DLD1 (cell line): ENCODE data around the gene RARS1.
"Not testable (repeated sequence)": the region's sequence is repeated elsewhere in the genome, so short reads cannot be mapped to it uniquely, and the experiment has no call there.

Source experiments
- in situ Hi-C: cut with HindIII; loops from 2 replicates; pipeline ENCODE4 v1.10.0; 2017; ENCODE audit warnings: low sequenced_read_pairs

RARS1 gene

GRCh38 chr5:168480601-168481000 lies 5.7 kb upstream of the RARS1 start:
- in situ Hi-C loops, result no loop called here

- in situ Hi-C loops, result no loop called here
Observed at GRCh38 chr5:168481330-168481788, 4.9 kb upstream of the RARS1 start.

DNA sequence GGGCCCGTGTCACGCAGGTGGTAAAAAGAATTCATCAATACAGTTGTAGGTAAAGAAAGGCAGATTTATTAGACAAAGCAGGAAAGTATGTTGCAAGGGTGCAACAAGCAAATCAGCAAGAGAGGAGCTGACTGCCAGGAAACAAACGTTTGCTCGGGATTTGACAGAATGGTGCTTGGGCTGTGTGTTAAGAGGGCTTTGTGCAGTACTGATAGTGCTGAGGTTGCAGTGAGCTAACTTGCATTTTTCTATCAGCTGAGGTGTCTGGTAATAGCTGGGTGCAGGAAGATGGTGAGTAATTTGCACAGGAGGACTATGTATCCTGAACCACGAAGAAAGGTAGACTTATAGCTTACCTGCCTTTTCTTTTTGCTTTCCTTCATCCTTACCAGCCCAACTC lies 3.9 kb upstream of the RARS1 start:
- in situ Hi-C loops, result no loop called here

DNA sequence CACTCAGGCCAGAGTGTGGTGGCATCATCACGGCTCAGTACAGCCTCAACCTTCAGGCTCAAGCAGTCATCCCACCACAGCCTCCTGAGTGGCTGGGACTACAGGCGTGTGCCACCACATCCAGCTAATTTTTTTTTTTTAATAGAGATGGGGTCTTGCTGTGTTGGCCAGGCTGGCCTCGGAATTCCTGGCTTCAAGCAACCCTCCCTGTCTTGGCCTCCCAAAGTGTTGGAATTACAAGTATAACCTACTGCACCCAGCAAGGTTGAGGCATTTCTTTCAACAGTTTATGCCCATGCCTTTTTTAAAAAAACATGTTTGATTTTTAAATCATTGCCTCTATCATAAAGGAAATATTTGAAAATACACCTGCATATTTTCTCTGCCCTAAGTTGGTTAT lies 2.8 kb downstream of the RARS1 start:
- in situ Hi-C loops, result no loop called here

DNA sequence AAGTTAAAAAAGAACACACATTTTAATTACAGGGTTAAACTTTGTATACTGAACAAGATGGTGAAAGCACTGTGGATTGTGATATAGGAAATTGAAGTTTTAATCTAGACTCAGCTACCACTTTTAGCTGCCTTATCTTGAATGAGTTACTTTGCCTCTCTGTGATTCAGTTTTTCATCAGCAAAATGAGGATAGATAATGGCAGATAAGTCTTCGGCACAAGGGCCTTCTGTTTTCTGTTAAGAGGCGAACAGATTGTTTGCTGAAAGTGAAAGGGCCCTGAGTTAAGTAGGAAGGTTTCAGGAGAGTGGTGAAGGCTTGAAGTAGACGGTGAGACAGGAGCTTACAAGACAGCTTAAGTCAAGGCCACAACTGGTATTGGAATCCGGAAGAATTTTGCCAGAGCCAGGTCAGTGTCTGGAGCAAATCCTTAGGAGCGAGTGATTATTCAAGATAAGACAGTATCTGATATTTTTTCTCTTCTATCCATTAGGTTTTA lies 7.8 kb downstream of the RARS1 start:
- in situ Hi-C loops, result no loop called here

GRCh38 chr5:168502563-168503237 lies 16.4 kb downstream of the RARS1 start:
- in situ Hi-C loops, result no loop called here

DNA sequence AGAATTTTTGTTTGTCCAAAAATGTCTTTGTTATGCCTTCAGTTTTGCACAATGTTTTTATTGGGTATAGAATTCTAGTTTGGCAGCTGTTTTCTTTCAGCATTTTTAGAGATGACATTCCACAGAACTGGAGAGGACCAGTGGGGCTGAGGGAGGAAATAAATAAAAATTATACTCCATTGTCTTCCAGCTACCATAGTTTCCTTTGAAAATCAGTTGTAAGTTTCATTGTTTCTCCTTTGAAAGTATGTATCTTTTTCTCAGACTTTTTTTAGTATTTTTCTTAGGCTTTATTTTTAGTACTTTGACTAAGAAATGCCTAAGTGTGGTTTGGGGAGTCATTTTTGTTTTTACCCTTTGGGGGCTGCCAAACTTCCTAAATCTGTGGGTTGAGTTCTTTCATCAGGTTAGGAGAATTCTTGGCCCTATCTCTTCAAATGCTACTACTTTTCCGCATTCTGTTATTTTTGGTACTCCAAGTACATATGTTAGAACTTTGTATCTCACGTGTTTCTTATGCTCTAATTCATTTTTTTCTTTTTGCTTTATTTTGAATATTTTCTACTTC lies 27.7 kb downstream of the RARS1 start:
- in situ Hi-C loops, result no loop called here

- in situ Hi-C loops, result no loop called here
Observed at GRCh38 chr5:168525856-168526255, 39.6 kb downstream of the RARS1 start.

- in situ Hi-C loops, result no loop called here
Observed at GRCh38 chr5:168527756-168528295, 41.6 kb downstream of the RARS1 start.

- in situ Hi-C loops, result no loop called here
Observed at GRCh38 chr5:168528521-168529373, 42.5 kb downstream of the RARS1 start, which contains the start of gene FBLL1. TSS of gene FBLL1 (plus strand) at chr5:168529305. CDS start at chr5:168529505, 200 bp downstream.

- in situ Hi-C loops, result no loop called here
Observed at GRCh38 chr5:168529374-168530234, 43.3 kb downstream of the RARS1 start.

DNA sequence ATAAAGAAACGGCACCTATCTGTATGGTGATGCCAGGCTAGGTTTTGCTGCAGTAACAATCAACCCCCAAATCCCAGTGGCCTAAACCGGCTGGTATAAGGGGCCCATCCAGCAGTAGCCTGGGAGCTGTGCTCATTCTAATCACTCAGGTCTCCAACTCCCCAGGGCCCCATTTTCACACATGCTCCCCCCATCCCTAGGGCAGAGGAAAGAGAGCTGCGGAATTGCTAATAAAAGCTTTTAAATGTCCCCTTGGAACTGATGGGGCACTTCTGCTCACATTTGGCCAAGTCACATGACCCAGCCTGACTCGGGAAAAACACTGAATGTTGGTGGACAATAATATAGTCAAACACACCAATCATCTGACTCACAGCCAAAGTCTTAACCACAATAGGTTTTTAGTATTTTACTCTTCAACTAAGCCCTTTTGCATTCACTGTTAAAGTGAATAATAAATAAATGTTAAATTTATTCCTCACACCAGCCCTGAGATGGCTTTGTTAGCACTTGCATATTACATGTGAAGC lies 44.4 kb downstream of the RARS1 start:
- in situ Hi-C loops, result no loop called here

DNA sequence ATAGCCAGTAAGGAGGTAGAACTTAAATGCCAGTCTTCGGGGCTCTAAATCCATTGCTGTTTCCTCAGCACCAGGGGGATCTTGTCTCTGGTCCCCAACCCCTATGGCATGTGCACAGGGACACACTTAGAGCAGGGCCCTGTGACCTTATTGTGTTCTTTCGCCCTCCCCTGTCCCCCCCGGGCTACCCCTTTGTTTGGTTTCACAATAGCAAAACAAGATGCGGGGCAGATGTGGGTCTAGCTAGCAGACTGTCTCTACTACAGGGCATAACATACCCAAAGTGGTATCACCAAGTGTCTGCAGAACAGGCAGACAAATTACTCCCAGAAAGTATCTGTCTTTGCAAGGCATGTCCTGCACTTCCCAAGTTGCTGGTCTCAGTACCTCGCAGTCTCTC lies 44.9 kb downstream of the RARS1 start:
- in situ Hi-C loops, result no loop called here

DNA sequence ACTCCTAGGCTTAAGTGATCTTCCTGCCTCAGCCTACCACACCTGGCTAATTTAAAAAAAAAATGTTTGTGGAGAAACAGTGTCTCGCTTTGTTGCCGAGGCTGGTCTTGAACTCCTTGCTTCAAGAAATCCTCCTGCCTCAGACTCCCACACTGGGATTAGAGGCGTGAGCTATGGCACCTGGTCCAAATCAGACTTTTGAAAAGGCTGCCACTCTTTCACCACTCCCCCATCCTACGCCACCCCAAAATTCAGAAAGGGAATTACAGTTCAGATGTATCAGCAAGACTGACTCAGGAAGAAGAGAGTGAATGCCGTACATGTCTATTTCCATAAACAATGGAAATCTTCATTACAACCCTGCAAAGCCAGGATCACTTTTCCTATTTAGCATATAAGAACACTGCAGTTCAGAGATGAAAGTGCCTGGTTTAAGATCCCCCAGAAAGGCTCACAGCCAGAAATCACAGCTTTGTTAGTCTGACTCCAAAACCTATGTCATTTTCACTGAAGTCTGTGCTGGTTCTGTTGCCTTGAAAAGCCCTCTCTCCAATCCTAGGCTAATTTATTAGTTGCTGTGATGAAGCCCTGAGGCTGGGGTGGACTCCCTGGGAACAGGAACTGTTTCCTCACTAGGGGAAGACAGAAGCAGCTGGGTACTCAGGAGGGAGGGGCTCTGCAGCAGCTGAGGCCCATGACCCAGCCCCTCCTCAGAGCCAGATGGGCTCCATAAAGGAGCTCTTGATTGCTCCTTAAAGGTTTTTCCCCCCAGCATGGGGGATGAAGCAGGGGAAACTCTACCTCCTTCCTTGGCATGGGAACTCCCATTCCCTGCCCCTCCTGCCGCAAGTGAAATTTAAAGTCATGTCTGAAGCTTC lies 46.0 kb downstream of the RARS1 start:
- in situ Hi-C loops, result no loop called here

DNA sequence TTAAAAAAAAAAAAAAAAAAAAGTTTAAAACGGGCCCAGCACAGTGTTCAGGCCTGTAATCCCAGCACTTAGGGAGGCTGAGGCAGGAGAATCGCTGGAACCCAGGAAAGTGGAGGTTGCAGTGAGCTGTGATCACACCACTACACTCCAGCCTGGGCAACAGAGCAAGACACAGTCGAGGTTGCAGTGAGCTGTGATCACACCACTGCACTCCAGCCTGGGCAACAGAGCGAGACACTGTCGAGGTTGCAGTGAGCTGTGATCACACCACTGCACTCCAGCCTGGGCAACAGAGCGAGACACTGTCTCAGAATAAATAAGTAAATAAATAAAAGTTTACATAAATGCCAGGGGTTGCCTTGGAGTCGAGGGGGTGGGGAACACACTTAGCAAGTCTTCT lies 48.1 kb downstream of the RARS1 start:
- in situ Hi-C loops, result not testable (repeated sequence)

GRCh38 chr5:168537176-168537575 lies 50.9 kb downstream of the RARS1 start:
- in situ Hi-C loops, result no loop called here

- in situ Hi-C loops, result no loop called here
Observed at GRCh38 chr5:168549554-168549953, 63.3 kb downstream of the RARS1 start.

- in situ Hi-C loops, result no loop called here
Observed at GRCh38 chr5:168550656-168551055, 64.4 kb downstream of the RARS1 start.

- in situ Hi-C loops, result no loop called here
Observed at GRCh38 chr5:168552146-168552545, 65.9 kb downstream of the RARS1 start.
